K562 (cell line): ENCODE data around the gene SLC39A7. TPM values are rescaled to one million over a fixed set of nuclear protein-coding genes. Genes with fewer than 3 reads are reported as not detected.

Source experiments
- CGGBP1 ChIP-seq: fragments of 250-450 bp; sonication (Bioruptor Pico); IDR thresholded peaks from 2 replicates; pipeline ENCODE4 v1.9.0; 2021; ENCODE audit warnings: mild to moderate bottlenecking
- E2F1 ChIP-seq: sonication (generic); formaldehyde crosslinking; IDR thresholded peaks from 2 replicates; pipeline ENCODE4 v1.8.1; 2023; ENCODE audit warnings: mild to moderate bottlenecking, missing genetic modification reagents, moderate library complexity
- FUS ChIP-seq: fragments of 200-400 bp; formaldehyde crosslinking; optimal IDR thresholded peaks from 2 replicates; pipeline ENCODE3; 2017; ENCODE audit warnings: low read depth, low read length
- GTF2B ChIP-seq: IDR thresholded peaks from 2 replicates; pipeline ENCODE4 v1.6.1; 2011; ENCODE audit not compliant: insufficient read length; ENCODE audit errors: extremely low read depth
- HMGN3 ChIP-seq: IDR thresholded peaks from 2 replicates; pipeline ENCODE4 v1.6.1; 2011; ENCODE audit warnings: borderline replicate concordance, low read depth, mild to moderate bottlenecking, mixed read lengths, low read length; ENCODE audit not compliant: insufficient read length; ENCODE audit errors: extremely low read depth
- ILF3 ChIP-seq: fragments of 450-650 bp; IDR thresholded peaks from 2 replicates; pipeline ENCODE4 v1.6.1; 2018; ENCODE audit warnings: antibody characterized with exemption, mild to moderate bottlenecking, moderate library complexity, borderline replicate concordance
- JUN ChIP-seq, 2 experiments: sonication (generic) in 1 of 2; formaldehyde crosslinking in 1 of 2; IDR thresholded peaks; 2 replicates each; pipeline versions ENCODE4 v1.6.1 to v1.8.0; 2012 to 2022; ENCODE audit warnings: borderline replicate concordance in 2 of 2, mild to moderate bottlenecking in 2 of 2, improper control_type of control experiment in 1 of 2, low read depth in 1 of 2, low read length in 1 of 2, missing genetic modification reagents in 1 of 2
- JUND ChIP-seq, 2 experiments: IDR thresholded peaks; 2 replicates in 1 of 2; 3 replicates in 1 of 2; pipeline ENCODE4 v1.6.1; 2011; ENCODE audit warnings: borderline replicate concordance in 2 of 2, low read depth in 2 of 2, low read length in 2 of 2, improper control_type of control experiment in 1 of 2, missing biosample characterization in 1 of 2, missing genetic modification characterization in 1 of 2, missing genetic modification reagents in 1 of 2
- PTTG1 ChIP-seq: fragments of 450-650 bp; IDR thresholded peaks from 2 replicates; pipeline ENCODE4 v1.6.1; 2016; ENCODE audit warnings: low read depth, mild to moderate bottlenecking, missing genetic modification characterization, missing compliant biosample characterization
- RAD21 ChIP-seq, 2 experiments: fragments of 250-450 bp in 1 of 2; fragments of 450-650 bp in 1 of 2; sonication (Bioruptor Pico) in 1 of 2; formaldehyde crosslinking in 1 of 2; IDR thresholded peaks in 1 of 2; conservative IDR thresholded peaks in 1 of 2; 2 replicates each; pipeline versions ENCODE4 v1.4.0 to v1.8.0; 2020 to 2022; ENCODE audit warnings: mild to moderate bottlenecking in 2 of 2, moderate library complexity in 1 of 2
- SAFB2 ChIP-seq: fragments of 200-400 bp; formaldehyde crosslinking; IDR thresholded peaks from 2 replicates; pipeline ENCODE4 v1.6.1; 2018; ENCODE audit warnings: borderline replicate concordance, low read length, low read depth, moderate library complexity; ENCODE audit not compliant: severe bottlenecking
- SIRT6 ChIP-seq: IDR thresholded peaks from one replicate; pipeline ENCODE4 v1.6.1; 2012; ENCODE audit warnings: low read depth, mild to moderate bottlenecking, control low read depth, inconsistent platforms, low read length, moderate library complexity
- TAF1 ChIP-seq: IDR thresholded peaks from 2 replicates; pipeline ENCODE4 v1.6.1; 2011; ENCODE audit warnings: mild to moderate bottlenecking, low read length, moderate library complexity; ENCODE audit not compliant: insufficient read depth, control insufficient read depth, severe bottlenecking; ENCODE audit errors: extremely low read depth
- USF1 ChIP-seq: sonication (generic); formaldehyde crosslinking; IDR thresholded peaks from 2 replicates; pipeline ENCODE4 v1.9.0; 2022; ENCODE audit warnings: mild to moderate bottlenecking, missing genetic modification reagents
- ZBTB17 ChIP-seq: fragments of 450-650 bp; formaldehyde crosslinking; IDR thresholded peaks from 2 replicates; pipeline ENCODE4 v1.4.0; 2020; ENCODE audit warnings: mild to moderate bottlenecking
- ZNF140 ChIP-seq: fragments of 250-450 bp; sonication (Bioruptor Pico); IDR thresholded peaks from 2 replicates; pipeline ENCODE4 v1.8.0; 2021; ENCODE audit warnings: moderate library complexity, mild to moderate bottlenecking, inconsistent platforms
- ZNF165 ChIP-seq: fragments of 250-450 bp; sonication (Bioruptor Pico); IDR thresholded peaks from 2 replicates; pipeline ENCODE4 v1.4.0; 2020; ENCODE audit warnings: borderline replicate concordance
- ZNF253 ChIP-seq: fragments of 250-450 bp; sonication (Bioruptor Pico); conservative IDR thresholded peaks from 2 replicates; pipeline ENCODE4 v1.6.1; 2021; ENCODE audit warnings: mild to moderate bottlenecking
- ZNF717 ChIP-seq: fragments of 250-450 bp; sonication (Bioruptor Pico); IDR thresholded peaks from 2 replicates; pipeline ENCODE4 v1.5.0; 2021
- ZNF740 ChIP-seq, 3 experiments: fragments of 200-800 bp in 1 of 3; sonication (Bioruptor generic) in 1 of 3; sonication (generic) in 1 of 3; formaldehyde crosslinking in 1 of 3; IDR thresholded peaks; 2 replicates each; pipeline versions ENCODE4 v1.6.1 to v1.8.0; 2016 to 2022; ENCODE audit warnings: mild to moderate bottlenecking in 2 of 3, missing compliant biosample characterization in 2 of 3, missing genetic modification characterization in 2 of 3, missing genetic modification reagents in 1 of 3
- polyA plus RNA-seq, 8 experiments: library from polyadenylated mRNA; depleted of rRNA in 4 of 8; stranded (reverse) in 5 of 8; unstranded in 3 of 8; fragments of >200 nt; fragmentation: Nextera tagmentation in 2 of 8; fragmentation: Illumina TruSeq in 1 of 8; extraction: Ambion mirVana in 2 of 8; extraction: Trizol in 1 of 8; gene quantifications; 2 replicates each; pipeline versions ENCODE4 v1.2.1 to v1.2.3, GENCODE V29; 2011 to 2014; ENCODE audit warnings: inconsistent platforms in 1 of 8, missing spikeins in 1 of 8
- total RNA-seq, 7 experiments: library from RNA; depleted of rRNA in 6 of 7; stranded (reverse); fragments of >200 nt in 6 of 7; fragmentation: Illumina TruSeq in 2 of 7; extraction: Trizol in 2 of 7; gene quantifications; 2 replicates each; pipeline versions ENCODE4 v1.2.1 to v1.2.3, GENCODE V29; 2011 to 2021; ENCODE audit warnings: low replicate concordance in 1 of 7

SLC39A7 gene
- total and polyA plus RNA-seq, 9 of the 15 experiments (the other 6 are each of a cell fraction or from before 2014, with no cell fraction given): 21.7 to 169 (median 121) TPM

GRCh38 chr6:33247977-33248642 lies 47.4 kb downstream of the SLC39A7 start (continued):
- TF ChIP-seq ZNF165 (no peak), USF1 (CRISPR knock-in tag) (no peak), RAD21 (CRISPR knock-in tag; conservative IDR thresholded peaks at IDR 0.05 in 1 of 2, IDR thresholded peaks at IDR 0.05 in 1 of 2) (peak; percentile 93 to 95), GTF2B (no peak), ZNF253 (CRISPR knock-in tag) (no peak), E2F1 (CRISPR knock-in tag) (0 out of 2 replicates have a peak, but pooled peaks have one; percentile 44), JUN (IDR thresholded peaks at IDR 0.05; ENCODE audit: borderline replicate concordance, low read depth, low read length) (no peak), JUN (CRISPR knock-in tag; IDR thresholded peaks at IDR 0.05; ENCODE audit: borderline replicate concordance) (no peak), CGGBP1 (CRISPR knock-in tag) (no peak), ZBTB17 (no peak), SIRT6 (no peak), HMGN3 (no peak), ILF3 (no peak), PTTG1 (tag) (no peak), FUS (no peak), ZNF740 (CRISPR knock-in tag; IDR thresholded peaks at IDR 0.05) (peak; percentile 65; the same call in 1 of the 2 replicates), ZNF740 (tag; IDR thresholded peaks at IDR 0.05) (peak in 1 of 2 experiments; percentile 53; a peak in 1 of 4 replicates), JUND (IDR thresholded peaks at IDR 0.05; ENCODE audit: borderline replicate concordance, low read depth, low read length) (peak; percentile 13; the same call in 1 of the 2 replicates), JUND (tag; IDR thresholded peaks at IDR 0.05; ENCODE audit: borderline replicate concordance, low read depth, low read length) (no peak; the same call in 2 of the 3 replicates), TAF1 (peak; percentile 21), ZNF140 (CRISPR knock-in tag) (no peak), ZNF717 (CRISPR knock-in tag) (no peak), SAFB2 (no peak)
